Fibroblast of skin of back (primary cell): ENCODE results near the gene ABCA12.

Experiments
- DNase-seq: peaks from one replicate; pipeline ENCODE4 v3.0.0-alpha.2; 2013

ABCA12 gene

DNA sequence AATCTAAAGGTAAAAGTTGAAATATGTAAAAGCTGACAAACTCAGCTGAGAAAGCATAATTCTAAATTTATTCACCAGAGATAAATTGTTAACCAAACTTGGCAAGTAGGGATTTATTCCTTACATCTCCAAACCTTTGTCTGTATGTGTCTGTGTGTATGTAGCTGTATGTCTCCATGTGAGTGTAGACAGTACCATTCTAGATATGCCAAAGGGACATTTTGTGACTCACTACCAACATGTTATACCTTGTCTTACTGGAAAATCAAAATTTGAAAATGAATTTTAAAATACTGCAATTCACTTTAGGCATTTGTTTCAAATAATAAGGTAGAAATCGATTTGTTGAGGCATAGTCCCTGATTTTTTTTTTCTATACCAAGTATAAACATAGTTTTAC, 102.1 kb downstream of the ABCA12 start:
- no peak for DNase-seq

DNA sequence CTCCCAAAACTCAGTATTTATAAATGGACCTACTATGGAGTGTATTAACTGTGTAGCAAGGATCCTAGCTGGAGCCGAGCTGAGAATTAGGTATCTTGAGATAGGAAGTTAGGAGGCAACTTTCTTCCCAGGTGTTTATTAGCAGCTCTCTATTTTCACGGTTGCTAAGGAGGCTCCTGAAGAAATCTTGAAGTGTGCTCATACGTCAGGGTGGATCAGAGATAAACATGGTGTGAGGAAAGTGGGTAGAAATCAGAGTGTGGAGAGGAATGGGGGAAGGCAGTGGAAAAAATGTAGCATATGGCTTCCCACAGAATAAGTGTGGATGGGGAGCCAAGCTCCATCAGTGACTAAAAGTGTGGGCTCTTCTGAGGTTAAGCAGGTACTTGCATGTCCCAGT, 104.3 kb downstream of the ABCA12 start:
- no peak for DNase-seq

DNA sequence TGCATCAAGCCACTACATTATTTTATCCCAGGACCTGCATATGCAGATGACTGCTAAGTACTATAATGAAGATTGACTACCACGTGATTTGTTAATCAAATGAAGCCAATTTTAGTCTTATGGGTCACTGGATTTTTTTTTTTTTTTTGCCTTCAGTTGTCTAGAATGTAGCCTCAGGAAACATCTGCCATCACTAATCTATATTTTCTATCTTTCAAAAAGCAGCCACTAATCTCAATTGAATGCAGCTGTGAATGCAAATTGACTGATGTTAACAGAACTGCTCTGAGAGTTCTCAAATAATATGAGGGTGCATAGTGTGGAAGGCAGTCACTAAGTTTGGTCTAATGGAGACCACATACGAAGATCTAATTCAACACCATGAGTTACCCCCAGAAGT, 106.3 kb downstream of the ABCA12 start:
- no peak for DNase-seq

DNA sequence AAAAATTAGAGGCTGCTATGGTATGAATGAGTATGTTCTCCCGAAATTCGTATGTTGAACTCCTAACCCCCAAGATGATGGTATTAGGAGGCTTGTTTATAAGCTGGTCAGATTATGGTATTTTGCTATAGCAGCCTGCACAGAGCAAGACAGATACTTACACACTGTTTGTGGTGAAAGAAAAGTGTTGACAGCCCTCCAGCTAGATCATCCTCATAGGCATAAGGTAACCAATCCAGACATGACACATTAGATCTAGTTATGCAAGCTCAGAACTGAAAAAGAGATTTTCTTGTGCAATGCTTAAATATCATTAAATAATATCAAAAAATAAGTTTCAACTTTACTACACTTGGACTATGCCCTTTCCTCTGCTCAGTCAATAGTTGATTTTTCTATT, 107.1 kb downstream of the ABCA12 start:
- DNase-seq: no peak

DNA sequence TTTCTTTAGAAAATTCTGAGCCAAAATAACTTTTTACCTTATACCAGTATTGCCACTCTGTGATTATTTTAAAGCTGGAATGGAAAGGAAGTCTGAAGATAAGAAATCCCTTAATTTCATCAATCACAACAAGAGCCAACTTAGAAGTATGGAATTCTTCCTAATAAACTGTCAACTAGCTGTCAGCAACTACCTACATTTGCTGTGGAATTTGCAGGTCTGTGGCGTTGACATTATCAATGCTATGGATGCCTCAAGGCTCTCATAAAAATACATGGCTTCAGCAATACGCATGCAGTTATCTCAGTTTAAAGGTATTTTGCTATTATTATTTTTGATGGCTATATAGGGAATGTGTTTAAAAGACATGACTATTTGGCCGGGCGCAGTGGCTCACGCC, 108.5 kb downstream of the ABCA12 start:
- DNase-seq: no peak

DNA sequence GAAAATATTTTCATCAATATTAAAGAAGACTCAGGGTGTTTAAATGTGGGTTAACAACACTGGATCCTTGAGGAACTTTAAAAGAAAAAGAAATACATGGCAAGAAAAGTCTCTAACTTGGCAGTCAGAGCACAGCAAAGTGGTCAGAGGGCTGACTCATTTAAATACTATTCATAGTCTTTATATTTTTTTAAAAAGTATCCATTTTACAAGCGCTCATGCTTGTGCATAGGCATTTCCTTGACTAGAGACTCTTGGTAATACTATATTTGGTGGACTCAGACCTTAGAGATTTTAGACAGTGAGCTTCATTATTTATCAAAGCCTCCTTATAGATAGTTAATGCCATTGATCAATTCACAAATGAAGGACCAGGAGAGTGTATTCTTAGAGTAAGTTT, 110.2 kb downstream of the ABCA12 start:
- peak; percentile 81 for DNase-seq

DNA sequence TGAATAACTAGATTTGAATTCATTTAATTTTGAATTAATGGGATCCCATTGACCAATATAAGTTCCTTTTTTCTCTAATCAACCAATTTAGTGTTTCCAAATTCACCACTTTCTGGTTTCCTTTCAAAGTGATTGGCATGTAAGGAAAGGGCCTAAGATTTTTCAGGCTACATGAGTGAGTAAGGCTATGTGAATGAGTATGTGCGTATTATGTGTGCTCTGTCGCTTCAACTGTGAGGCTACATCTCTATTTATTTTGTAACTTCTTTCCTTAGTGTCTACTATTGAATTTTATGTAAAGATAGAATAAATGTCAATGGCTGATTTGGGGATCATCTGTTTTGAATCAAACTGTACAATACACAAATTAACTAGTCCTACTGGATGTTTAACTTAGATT, 110.6 kb downstream of the ABCA12 start:
- peak; percentile 55 for DNase-seq

DNA sequence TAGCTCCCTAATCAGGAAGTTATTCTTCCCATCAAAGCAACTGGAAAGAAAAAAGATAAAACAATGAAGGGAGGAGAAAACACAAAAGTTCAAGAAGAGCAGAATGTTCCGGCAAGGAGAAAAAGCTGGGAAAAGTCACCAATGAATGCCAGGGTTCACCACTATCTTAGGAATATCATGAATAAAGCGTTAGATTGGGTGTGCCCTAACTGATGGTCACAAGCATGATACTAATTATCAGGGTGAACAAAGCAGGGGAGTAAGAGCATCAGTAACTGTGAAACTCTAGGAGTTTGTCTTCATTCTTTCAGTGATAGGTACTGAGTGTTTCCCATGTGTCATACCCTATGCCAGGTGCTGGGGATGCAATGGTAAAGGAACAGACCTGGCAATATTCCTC, 115.5 kb downstream of the ABCA12 start:
- DNase-seq: no peak

DNA sequence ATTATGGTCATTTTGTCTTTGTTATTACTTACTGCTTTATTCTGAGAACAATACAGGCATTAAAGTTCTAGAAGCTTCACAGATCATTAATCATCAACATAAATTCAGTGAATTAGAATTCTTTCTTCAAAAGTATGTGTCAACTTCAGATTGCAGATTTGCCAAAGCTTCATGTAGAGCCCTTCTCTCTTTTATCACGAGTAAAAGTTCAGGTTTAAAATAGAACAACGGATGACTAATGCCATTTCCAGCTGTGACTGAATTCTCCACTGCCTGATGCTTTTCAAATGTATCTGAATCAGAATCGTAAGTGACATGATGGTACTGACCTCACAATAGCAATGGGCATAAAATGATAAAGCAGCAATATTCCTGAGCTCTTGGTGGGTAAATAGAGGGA, 116.0 kb downstream of the ABCA12 start:
- peak; percentile 83 for DNase-seq

DNA sequence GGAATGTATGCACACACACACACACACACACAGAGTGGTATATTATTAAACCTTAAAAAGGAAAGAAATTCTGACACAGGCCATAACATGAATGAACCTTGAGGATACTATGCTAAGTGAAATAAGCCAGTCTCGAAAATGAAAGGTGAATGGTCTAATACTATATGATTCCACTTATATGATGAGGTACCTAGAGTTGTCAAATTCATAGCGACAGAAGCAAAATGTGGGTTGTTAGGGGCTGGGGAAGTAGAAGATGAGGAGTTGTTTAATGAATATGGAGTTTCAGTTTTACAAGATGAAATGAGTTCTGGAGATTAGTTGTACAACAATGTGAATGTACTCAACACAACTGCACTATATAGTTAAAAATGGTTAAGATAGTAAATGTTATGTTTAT, 118.1 kb downstream of the ABCA12 start:
- no peak for DNase-seq

DNA sequence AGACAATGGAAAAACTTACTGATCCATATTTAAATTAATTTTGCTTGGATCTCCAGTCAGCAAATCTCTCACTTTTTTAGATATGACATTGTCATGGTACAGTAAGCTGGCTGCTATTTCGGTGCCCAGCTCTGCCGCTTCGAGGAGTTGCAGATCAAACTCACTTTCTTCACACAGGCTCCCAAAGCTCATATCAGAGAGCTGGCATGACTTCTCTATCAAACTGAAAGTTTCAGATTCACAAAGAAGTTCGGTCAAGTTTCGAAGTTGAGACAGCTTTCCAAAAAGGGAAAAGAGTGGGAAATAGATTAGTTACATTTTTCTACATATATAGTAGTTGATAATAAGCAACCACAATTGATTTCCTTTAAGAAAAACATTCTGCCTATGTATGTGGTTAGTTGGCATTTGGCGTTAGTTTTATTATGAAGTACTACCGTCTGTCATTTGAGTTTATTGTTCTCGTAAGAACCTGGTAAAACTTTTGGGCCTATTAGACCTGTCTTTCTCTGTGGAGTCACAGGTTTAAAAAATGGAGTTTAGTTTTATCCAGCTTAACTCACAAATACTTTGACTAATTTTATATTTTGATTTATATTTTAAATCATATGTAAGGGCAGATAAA, 118.8 kb downstream of the ABCA12 start:
- no peak for DNase-seq

DNA sequence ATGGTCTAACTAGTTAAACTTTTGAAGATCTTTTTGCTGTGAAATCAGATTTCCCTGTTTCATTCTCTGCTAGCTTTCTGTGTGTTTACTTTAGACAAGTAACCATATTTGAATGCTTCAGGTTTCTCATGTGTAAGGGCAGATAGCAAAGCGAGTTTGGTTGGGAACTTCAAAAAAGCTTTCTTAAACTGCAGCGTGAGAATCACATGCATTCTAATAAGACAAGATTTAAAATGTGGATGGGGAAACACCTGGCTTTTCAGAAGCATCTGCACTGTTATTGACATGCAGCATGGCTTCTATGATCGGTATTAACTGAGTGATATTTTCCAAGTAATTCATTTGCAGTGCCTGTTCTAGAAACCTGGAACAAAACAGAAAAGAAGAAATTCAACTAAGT, 119.3 kb downstream of the ABCA12 start:
- DNase-seq: no peak

DNA sequence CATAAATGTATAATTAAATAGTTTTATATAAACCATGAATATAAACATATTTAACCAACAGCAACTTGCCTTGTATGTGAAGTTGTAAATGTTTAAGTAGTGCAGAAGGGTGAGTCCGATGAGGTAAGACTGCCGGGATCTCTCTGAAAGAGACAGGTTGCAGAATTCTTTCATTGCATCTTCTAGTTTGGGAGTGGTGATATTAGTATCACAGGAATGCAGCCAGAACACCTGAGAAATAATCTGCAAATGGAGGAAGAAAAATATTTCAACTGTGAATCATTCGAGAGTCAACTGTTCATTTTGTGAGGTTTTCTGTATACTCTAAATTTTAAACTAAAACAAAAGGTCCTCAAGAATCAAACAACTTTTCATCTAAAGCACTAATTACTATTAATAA, 123.0 kb downstream of the ABCA12 start:
- no peak for DNase-seq

DNA sequence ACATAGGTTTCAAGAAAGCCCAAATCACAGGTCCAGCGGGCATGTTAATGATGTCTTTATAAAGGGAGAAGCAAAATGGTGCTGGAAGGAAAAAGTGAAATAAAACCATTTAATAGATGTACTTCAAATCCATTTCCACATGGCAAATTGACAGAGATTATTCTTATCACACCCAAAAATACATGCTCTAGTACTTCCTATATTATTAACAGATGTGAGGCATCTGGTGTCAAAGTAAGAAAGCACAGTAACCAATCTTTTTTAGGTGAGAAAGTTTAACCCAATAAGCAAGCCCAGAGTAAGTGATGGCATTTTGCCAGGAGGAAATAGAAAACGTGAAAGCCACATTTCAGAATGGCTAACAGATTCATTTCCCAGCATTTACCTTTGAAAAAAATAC, 128.0 kb downstream of the ABCA12 start:
- no peak for DNase-seq

DNA sequence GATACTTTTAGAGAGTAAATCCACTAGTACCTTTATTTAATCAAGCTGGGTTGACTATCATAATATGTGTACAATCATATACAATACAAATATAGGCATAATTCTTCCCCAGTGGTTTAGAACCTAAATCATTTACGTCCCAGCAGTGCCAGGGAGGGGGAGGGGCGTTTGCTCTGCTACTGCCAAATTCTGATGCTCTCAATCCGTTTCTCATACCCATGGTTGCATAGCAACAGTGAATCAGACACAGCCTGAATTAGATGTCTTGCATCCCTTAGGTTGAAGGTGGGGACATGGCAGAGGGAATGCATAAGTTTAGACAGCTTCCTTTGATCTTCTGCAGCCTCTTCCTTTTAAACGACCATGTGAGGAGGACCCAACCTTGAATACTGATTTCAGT, 135.4 kb downstream of the ABCA12 start:
- peak; percentile 36 for DNase-seq

DNA sequence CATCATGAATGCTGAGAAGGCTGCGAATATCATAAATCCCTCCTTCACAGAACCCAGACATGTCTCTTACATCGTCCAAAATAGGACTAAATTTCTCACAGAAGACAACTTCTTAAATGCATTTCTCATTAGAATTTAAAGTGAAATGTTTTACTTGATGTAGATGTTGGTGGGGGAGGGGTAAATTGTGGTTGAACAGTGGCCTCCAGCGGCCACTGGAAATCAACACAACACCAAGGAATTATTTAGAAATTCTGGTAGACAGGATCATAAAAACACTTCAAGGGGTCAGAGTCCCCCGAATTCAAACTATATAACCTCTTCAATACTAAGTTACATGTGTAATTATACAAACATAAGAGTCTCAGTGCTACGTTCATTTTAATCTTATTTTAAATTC, 135.9 kb downstream of the ABCA12 start:
- peak; percentile 50 for DNase-seq

DNA sequence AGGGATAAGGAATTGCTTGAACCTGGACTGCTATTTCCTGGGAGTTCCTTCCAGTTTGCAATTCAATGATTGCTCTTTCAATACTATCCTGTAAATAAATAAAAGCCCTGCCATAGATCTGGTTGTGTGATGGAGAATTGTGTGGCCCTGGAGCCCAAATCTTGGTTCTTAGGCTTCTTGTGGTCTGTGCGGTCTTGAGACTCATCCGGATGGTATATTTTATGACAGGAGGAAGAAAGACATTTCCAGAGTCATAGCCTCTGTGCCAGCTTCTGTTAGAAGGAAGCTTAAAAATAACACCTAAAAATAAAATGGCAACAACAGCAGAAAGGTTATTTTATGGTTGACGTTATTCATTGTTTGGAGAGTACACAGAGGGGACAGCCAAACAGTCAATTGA, 137.7 kb downstream of the ABCA12 start:
- DNase-seq: no peak

DNA sequence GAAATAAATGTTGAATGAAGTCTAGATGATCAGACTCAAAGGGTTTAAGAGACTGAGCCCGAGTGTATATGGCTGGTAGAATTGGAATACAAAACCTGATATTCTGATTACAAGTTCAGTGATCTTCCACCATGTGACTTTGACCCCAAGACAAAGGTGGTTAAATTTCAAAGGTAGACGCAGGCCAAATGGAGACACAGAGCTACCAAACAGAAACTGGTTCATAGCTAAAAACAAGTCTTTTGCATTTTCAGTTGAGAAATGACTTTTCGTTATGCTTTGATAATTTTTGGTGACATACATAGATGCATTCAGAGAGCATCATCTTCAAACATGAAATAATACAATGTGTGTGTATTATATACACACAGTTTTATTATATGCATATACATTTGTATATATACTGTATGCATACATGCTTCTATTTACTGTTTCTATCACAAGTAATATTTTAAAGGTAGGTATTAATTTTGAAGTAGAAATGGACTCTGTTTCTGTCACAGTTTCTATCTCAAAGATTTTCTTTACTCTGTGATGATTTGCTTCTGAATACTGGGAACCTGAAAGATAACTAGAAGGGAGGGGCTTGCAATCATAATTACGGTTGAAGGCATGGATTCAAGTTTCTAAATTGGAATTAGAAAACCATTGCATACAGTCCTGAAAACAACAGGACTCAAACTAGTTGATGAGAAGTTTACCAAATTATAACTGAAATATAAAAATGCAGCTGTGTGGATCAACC, 142.3 kb downstream of the ABCA12 start:
- DNase-seq: no peak

DNA sequence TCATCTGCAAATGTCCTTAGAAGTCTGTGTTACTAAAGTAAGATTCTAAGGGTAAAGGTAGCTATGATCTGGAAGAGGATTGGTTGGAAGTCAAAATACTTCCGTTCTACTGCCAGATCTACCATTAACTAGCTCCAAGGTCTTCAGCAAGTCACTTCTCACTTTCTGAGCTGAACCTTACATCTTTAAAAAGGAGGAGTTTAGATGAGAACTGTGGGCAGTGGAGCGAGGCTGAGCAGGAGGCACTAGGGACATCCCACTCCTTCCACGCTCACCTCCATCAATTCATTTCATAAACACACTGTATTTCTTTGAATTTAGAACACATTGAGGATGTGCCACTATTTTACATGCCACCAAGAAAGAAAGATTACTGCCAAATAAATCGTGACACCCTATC, 143.0 kb downstream of the ABCA12 start:
- DNase-seq: no peak

DNA sequence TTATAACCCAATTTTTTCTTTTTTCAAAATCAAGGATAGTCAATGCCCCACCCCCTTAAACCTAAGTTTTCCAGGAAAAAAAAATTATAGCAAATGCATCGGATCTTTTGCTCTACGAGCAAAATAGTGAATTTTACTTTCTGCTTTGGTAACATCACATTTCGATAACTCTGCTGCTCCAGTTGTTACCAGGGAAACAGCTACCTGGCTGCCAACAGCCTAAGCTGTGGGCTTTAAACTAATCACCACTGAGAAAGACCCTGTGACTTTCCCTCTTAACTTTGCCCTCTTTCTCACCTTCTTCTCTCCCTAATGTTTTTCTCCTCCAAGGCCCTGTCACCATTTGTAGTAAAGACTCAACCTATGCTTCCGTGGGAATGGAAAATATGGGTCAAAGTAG, 145.5 kb downstream of the ABCA12 start:
- no peak for DNase-seq

DNA sequence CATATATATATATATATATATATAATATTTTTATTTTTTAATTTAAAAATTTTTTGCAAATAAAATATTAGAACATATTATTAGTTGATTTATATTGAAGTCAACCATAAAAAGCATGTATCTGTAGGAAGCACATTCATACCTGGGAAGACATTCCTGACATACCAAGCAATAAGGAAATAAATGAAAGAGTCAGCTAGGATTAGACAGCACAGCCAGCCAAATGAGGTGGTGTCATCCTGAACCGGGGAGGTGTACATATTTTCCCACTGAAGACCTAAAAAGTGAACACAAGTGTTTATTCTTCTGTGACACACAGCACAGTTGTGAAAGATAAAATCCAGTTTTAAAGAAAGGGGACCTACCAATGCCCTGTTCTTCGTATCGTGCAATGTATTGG, 149.2 kb downstream of the ABCA12 start:
- DNase-seq: no peak

DNA sequence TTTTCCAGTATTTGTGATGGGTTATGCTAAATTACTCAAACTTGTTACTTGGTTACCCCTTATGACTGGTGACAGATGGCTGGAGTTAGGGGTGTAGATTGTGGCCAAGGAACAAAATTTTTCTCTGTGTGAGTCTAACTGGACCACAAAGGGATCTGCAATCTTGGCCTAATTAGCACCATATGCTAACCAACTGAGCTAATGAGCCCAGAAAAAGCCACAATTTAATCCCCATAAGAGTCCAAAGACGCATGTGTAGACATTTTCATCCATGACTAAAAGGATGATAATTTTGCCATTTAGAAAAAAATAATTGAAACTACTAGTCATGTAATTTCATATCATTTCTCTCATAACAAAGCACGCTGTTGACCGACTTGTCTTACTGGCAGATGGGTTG, 151.2 kb downstream of the ABCA12 start:
- no peak for DNase-seq

DNA sequence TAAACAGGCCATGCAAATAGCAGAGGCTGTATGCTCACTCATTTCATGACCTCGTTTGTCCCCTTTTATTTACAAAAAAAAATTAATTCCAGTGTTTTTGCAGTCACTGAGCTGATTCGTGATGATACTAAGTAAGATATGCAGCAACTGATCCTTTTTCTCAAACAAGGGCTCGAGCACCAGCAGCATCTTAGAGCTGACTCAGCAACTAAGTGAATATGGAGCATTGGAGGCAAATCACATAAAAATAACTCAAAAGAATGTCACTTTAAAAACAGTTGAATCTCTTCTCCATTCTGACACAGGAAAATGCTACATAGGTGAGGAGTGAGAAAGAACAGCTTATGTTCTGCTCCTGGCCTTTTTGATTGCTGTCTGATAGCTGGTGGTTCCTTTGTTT, 152.8 kb downstream of the ABCA12 start:
- DNase-seq: no peak

DNA sequence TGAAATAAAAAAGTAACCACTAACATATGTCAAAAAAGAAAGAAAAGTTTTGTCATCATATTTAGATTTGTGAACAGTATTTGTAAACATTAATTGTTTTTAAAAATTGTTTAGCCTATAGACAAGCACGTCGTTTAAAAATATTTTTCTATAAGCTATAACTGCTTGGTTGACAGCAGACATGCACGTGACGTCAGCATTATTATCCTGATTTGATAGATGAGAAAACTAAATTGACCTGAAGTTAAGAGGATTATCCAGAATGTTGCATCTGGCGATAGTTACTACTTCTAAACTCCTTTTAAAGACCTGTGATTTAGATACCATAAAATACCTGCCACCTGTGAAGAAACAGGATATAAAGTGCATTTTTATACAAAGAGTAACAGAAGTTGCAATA, 172.0 kb downstream of the ABCA12 start:
- DNase-seq: no peak

DNA sequence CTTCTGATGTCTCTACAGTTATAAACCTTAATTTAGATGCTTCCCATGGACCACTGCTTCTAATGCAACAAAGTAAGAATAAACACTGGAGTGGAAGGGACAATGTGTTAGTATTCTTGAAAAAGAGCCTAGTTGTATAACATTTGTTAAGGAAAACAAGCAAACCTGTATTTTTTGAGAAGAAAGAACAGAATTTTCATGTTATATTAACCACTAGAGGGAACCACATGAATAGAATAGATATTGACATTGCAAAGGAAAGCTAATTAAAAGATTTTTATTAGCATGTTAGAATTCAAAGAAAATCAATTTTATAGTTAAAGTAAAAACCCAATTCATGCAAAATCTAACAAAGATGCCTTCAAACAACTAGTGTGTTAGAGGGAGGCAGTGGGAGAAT, 177.7 kb downstream of the ABCA12 start:
- DNase-seq: peak; percentile 0
